Measurements from ENCODE around the gene TNNC1. TPM values are rescaled to one million over a fixed set of nuclear protein-coding genes. Genes with fewer than 3 reads are reported as not detected.

The TNNC1 gene
- total RNA-seq, 1 experiment from 2014 or later, result 40.5 TPM

- Mint-ChIP-seq H3K4me3 (ENCODE audit: unreplicated experiment) (no peak overlapping the region), H3K27ac (ENCODE audit: unreplicated experiment) (no peak overlapping the region), H3K9me3 (ENCODE audit: unreplicated experiment) (no peaks in the 10 kb centered on the region), H3K36me3 (ENCODE audit: insufficient read depth, unreplicated experiment) (peaks cover 26% of the 10 kb centered on the region), H3K4me1 (ENCODE audit: low read depth, unreplicated experiment) (no peaks in the 10 kb centered on the region), H3K27me3 (ENCODE audit: insufficient read depth, unreplicated experiment) (no peaks in the 10 kb centered on the region)
- DNase-seq, result no peak
- POLR2A ChIA-PET, result no interaction called here
- CTCF ChIA-PET, result no interaction called here
- no peak overlapping the region for H3K4me3 ChIP-seq (ENCODE audit: low read depth, low read length)
- no peaks in the 10 kb centered on the region for H3K27me3 ChIP-seq (replicated peaks; ENCODE audit: control insufficient read depth, insufficient read depth, low read length)
- H3K9me3 ChIP-seq, result no peaks in the 10 kb centered on the region
- intact Hi-C loops (cut with micrococcal nuclease; ENCODE audit: unreplicated experiment), result no loop called here
- no TSS peak for BruUV-seq (replicated peaks)
- peaks cover 1% of the 10 kb centered on the region; the same call in 1 of the 2 replicates for H3K36me3 ChIP-seq (ENCODE audit: control insufficient read depth, insufficient read depth, low read length)
- TF ChIP-seq, protein P1, sequence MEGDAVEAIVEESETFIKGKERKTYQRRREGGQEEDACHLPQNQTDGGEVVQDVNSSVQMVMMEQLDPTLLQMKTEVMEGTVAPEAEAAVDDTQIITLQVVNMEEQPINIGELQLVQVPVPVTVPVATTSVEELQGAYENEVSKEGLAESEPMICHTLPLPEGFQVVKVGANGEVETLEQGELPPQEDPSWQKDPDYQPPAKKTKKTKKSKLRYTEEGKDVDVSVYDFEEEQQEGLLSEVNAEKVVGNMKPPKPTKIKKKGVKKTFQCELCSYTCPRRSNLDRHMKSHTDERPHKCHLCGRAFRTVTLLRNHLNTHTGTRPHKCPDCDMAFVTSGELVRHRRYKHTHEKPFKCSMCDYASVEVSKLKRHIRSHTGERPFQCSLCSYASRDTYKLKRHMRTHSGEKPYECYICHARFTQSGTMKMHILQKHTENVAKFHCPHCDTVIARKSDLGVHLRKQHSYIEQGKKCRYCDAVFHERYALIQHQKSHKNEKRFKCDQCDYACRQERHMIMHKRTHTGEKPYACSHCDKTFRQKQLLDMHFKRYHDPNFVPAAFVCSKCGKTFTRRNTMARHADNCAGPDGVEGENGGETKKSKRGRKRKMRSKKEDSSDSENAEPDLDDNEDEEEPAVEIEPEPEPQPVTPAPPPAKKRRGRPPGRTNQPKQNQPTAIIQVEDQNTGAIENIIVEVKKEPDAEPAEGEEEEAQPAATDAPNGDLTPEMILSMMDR (IDR thresholded peaks at IDR 0.05; ENCODE audit: insufficient read depth in 1 of 2, low read depth in 1 of 2, low read length in 1 of 2, severe bottlenecking in 1 of 2, unreplicated experiment in 1 of 2), result no peak
- no peaks in the 10 kb centered on the region for H3K4me1 ChIP-seq
These were observed 33.4 kb upstream of the TNNC1 start for GRCh38 chr3:52487050-52487787.

GRCh38 chr3:52484680-52485461 is 31.0 kb upstream of the TNNC1 start:
- Histone ChIP-seq H3K27me3 (replicated peaks; ENCODE audit: control insufficient read depth, insufficient read depth, low read length) (no peaks in the 10 kb centered on the region), H3K4me3 (ENCODE audit: low read depth, low read length) (no peak overlapping the region), H3K36me3 (ENCODE audit: control insufficient read depth, insufficient read depth, low read length) (peaks cover 1% of the 10 kb centered on the region), H3K9me3 (no peaks in the 10 kb centered on the region), H3K4me1 (no peaks in the 10 kb centered on the region)
- intact Hi-C loops (cut with micrococcal nuclease; ENCODE audit: unreplicated experiment), result no loop called here
- H3K27ac Mint-ChIP-seq (ENCODE audit: unreplicated experiment), result no peak overlapping the region
- POLR2A ChIA-PET, result no interaction called here
- no peaks in the 10 kb centered on the region for H3K27me3 Mint-ChIP-seq (ENCODE audit: insufficient read depth, unreplicated experiment)
- no TSS peak for BruUV-seq (replicated peaks)
- DNase-seq, result no peak
- H3K9me3 Mint-ChIP-seq (ENCODE audit: unreplicated experiment), result no peaks in the 10 kb centered on the region
- no peak overlapping the region for H3K4me3 Mint-ChIP-seq (ENCODE audit: unreplicated experiment)
- no peaks in the 10 kb centered on the region for H3K4me1 Mint-ChIP-seq (ENCODE audit: low read depth, unreplicated experiment)
- peaks cover 30% of the 10 kb centered on the region for H3K36me3 Mint-ChIP-seq (ENCODE audit: insufficient read depth, unreplicated experiment)
- TF ChIP-seq, protein P1 (IDR thresholded peaks at IDR 0.05; ENCODE audit: insufficient read depth in 1 of 2, low read depth in 1 of 2, low read length in 1 of 2, severe bottlenecking in 1 of 2, unreplicated experiment in 1 of 2), result no peak
- CTCF ChIA-PET, result no interaction called here

GRCh38 chr3:52483577-52484381 is 29.9 kb upstream of the TNNC1 start:
- H3K27me3 Mint-ChIP-seq (ENCODE audit: insufficient read depth, unreplicated experiment), result no peaks in the 10 kb centered on the region

More at GRCh38 chr3:52483577-52484381, 29.9 kb upstream of the TNNC1 start:
- Mint-ChIP-seq H3K4me1 (ENCODE audit: low read depth, unreplicated experiment) (no peaks in the 10 kb centered on the region), H3K27ac (ENCODE audit: unreplicated experiment) (no peak overlapping the region), H3K9me3 (ENCODE audit: unreplicated experiment) (no peaks in the 10 kb centered on the region), H3K36me3 (ENCODE audit: insufficient read depth, unreplicated experiment) (peaks cover 36% of the 10 kb centered on the region), H3K4me3 (ENCODE audit: unreplicated experiment) (no peak overlapping the region)
- Histone ChIP-seq H3K36me3 (ENCODE audit: control insufficient read depth, insufficient read depth, low read length) (peaks cover 1% of the 10 kb centered on the region), H3K4me3 (ENCODE audit: low read depth, low read length) (no peak overlapping the region), H3K27me3 (replicated peaks; ENCODE audit: control insufficient read depth, insufficient read depth, low read length) (no peaks in the 10 kb centered on the region), H3K4me1 (no peaks in the 10 kb centered on the region), H3K9me3 (no peaks in the 10 kb centered on the region)
- CTCF ChIA-PET, result no interaction called here
- no peak for DNase-seq
- TF ChIP-seq, protein P1 (IDR thresholded peaks at IDR 0.05; ENCODE audit: insufficient read depth in 1 of 2, low read depth in 1 of 2, low read length in 1 of 2, severe bottlenecking in 1 of 2, unreplicated experiment in 1 of 2), result no peak
- no TSS peak for BruUV-seq (replicated peaks)
- POLR2A ChIA-PET, result no interaction called here
- intact Hi-C loops (cut with micrococcal nuclease; ENCODE audit: unreplicated experiment), result no loop called here
